ENCODE measurements around the gene LPGAT1. TPM values are rescaled to one million over a fixed set of nuclear protein-coding genes. Genes with fewer than 3 reads are reported as not detected.
"Not testable (repeated sequence)": the region's sequence is repeated elsewhere in the genome, so short reads cannot be mapped to it uniquely, and the experiment has no call there.

LPGAT1 gene
- total RNA-seq, 1 experiment from 2014 or later = 41.7 TPM

DNA sequence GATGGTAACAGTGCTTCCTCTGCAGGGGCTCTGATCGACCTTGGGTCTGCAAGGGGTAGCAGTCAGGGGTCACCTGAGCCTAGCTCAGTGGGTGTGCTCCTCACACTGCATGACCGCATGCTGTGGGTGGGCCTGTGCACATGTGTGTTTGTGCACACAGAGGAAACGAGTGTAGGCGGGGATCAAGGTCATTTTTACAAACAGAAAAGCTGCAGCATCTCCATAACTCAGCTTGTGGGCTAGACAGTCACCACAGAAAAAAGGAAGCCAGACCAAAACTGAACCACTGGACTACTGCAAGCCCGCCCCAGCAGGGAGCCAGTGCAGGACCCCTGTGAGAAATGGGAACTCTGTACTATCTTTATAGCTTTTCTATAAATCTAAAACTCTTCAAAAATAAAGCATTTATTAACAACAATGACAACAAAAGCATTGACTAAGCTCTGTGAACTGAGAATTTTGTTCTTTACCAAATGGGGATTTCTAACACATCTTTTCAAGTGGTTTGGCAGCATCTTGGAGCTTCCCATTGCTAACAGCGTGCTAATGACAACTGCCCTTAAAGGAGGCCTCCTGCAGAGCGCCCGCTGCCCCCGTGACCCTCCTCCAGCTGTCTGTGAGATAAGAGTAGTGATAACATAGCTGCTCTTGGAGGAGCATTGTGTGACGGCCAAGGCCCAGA is 135.3 kb downstream of the LPGAT1 start:
- no peaks in the 10 kb centered on the region for H4K20me1 ChIP-seq (ENCODE audit: low read length)
- ChIA-PET POLR2A (ENCODE audit: unreplicated experiment) (no interaction called here), CTCF (no interaction called here)
- H3K4me3 ChIP-seq (ENCODE audit: low read length) = no peak overlapping the region
- ATAC-seq = no peak
- no peaks in the 10 kb centered on the region for H3K79me2 ChIP-seq (ENCODE audit: low read length)
- no peak for DNase-seq
- intact Hi-C loops (cut with micrococcal nuclease) = no loop called here
- H3K9me3 ChIP-seq (ENCODE audit: low read length) = no peaks in the 10 kb centered on the region
- no peaks in the 10 kb centered on the region for H3K4me1 ChIP-seq (ENCODE audit: insufficient read depth, low read length)
- H3F3A ChIP-seq (ENCODE audit: low read length, unreplicated experiment) = no peaks in the 10 kb centered on the region
- no peak overlapping the region for H3K27ac ChIP-seq (ENCODE audit: low read length)
- H2AFZ ChIP-seq (ENCODE audit: low read length) = no peak overlapping the region
- H3K27me3 ChIP-seq (ENCODE audit: low read length) = no peaks in the 10 kb centered on the region
- TF ChIP-seq EZH2phosphoT487 (IDR thresholded peaks at IDR 0.05; ENCODE audit: borderline replicate concordance, low read length) (no peak), EZH2 (IDR thresholded peaks at IDR 0.05; ENCODE audit: low read length, unreplicated experiment) (no peak)
- TF ChIP-seq, protein P1, sequence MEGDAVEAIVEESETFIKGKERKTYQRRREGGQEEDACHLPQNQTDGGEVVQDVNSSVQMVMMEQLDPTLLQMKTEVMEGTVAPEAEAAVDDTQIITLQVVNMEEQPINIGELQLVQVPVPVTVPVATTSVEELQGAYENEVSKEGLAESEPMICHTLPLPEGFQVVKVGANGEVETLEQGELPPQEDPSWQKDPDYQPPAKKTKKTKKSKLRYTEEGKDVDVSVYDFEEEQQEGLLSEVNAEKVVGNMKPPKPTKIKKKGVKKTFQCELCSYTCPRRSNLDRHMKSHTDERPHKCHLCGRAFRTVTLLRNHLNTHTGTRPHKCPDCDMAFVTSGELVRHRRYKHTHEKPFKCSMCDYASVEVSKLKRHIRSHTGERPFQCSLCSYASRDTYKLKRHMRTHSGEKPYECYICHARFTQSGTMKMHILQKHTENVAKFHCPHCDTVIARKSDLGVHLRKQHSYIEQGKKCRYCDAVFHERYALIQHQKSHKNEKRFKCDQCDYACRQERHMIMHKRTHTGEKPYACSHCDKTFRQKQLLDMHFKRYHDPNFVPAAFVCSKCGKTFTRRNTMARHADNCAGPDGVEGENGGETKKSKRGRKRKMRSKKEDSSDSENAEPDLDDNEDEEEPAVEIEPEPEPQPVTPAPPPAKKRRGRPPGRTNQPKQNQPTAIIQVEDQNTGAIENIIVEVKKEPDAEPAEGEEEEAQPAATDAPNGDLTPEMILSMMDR (conservative IDR thresholded peaks at IDR 0.05; ENCODE audit: low read depth, low read length) = no peak
- H3K36me3 ChIP-seq (ENCODE audit: low read depth, low read length) = no peaks in the 10 kb centered on the region
- no peaks in the 10 kb centered on the region for H3K9me2 ChIP-seq (replicated peaks; ENCODE audit: low read length)
- no peak overlapping the region for H3K9ac ChIP-seq (ENCODE audit: low read length)
- BruUV-seq (replicated peaks) = no TSS peak
- no peak overlapping the region for H3K4me2 ChIP-seq (ENCODE audit: low read length)

DNA sequence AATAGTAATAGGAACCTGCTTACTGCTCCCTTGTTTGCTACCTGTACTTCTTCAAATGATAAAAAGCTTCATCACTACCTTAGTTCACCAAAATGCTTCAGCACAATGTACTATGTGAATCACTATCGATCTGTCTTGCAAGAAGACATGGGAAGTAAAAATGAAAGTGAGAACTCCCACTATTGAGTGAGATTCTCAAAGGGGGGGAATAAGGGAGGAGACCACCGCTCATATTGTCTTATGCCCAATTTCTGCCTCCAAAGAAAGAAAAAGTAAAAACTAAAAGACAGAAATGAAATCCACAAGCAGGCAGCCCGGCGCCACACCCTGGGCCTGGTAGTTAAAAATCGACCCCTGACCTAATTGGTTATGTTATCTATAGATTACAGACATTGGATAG is 136.7 kb downstream of the LPGAT1 start:
- BruUV-seq (replicated peaks); H3K9me3 ChIP-seq (ENCODE audit: low read length); H3K36me3 ChIP-seq (ENCODE audit: low read depth, low read length); DNase-seq; H3K27ac ChIP-seq (ENCODE audit: low read length); H3K79me2 ChIP-seq (ENCODE audit: low read length); POLR2A ChIA-PET (ENCODE audit: unreplicated experiment); H3K4me1 ChIP-seq (ENCODE audit: insufficient read depth, low read length); H3K4me3 ChIP-seq (ENCODE audit: low read length); H2AFZ ChIP-seq (ENCODE audit: low read length); CTCF ChIA-PET; H3K9me2 ChIP-seq (replicated peaks; ENCODE audit: low read length); ATAC-seq; H4K20me1 ChIP-seq (ENCODE audit: low read length); H3F3A ChIP-seq (ENCODE audit: low read length, unreplicated experiment); H3K4me2 ChIP-seq (ENCODE audit: low read length); H3K27me3 ChIP-seq (ENCODE audit: low read length); H3K9ac ChIP-seq (ENCODE audit: low read length); intact Hi-C loops (cut with micrococcal nuclease): not testable (repeated sequence)

Other genes with a start within 250 kb of the LPGAT1 start
- 42.7 and 47.5 TPM in 2 replicates for gene NEK2, start 155.1 kb downstream of the LPGAT1 start, total RNA-seq (2014; rRNA removed)
- 25.3 and 28.3 TPM in 2 replicates for gene INTS7, start 204.8 kb upstream of the LPGAT1 start, total RNA-seq (2014; rRNA removed)
- gene DTL, start 205.0 kb upstream of the LPGAT1 start, total RNA-seq (2014; rRNA removed) = 57.9 and 65.0 TPM in 2 replicates

Data from PC-3 (cell line).